ENCODE measurements around the gene PRDX5.

DNA sequence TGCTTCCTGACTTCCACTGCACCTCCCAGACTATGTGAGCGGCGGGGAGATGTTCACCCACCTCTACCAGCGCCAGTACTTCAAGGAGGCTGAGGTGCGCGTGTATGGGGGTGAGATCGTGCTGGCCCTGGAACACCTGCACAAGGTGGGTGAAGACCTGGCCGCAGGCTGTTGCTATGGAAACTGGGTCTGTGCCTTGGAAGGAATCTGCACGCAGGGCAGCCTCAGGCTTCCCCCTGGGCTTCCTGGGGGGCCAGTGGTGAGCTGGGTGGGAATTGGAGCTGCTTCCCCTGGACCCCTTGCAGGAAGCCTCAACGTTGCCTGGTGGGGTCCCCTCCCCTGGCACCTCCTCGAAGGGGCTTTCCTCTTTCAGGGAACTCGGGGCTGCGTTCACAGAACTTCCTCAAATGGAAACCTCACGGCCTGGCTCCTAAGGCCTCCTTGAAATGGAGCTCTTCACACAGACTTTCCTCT is 42.6 kb downstream of the PRDX5 start:
- TF ChIP-seq, protein P1, sequence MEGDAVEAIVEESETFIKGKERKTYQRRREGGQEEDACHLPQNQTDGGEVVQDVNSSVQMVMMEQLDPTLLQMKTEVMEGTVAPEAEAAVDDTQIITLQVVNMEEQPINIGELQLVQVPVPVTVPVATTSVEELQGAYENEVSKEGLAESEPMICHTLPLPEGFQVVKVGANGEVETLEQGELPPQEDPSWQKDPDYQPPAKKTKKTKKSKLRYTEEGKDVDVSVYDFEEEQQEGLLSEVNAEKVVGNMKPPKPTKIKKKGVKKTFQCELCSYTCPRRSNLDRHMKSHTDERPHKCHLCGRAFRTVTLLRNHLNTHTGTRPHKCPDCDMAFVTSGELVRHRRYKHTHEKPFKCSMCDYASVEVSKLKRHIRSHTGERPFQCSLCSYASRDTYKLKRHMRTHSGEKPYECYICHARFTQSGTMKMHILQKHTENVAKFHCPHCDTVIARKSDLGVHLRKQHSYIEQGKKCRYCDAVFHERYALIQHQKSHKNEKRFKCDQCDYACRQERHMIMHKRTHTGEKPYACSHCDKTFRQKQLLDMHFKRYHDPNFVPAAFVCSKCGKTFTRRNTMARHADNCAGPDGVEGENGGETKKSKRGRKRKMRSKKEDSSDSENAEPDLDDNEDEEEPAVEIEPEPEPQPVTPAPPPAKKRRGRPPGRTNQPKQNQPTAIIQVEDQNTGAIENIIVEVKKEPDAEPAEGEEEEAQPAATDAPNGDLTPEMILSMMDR (IDR thresholded peaks at IDR 0.05), result no peak
- TF ChIP-seq ZFX (IDR thresholded peaks at IDR 0.05; ENCODE audit: borderline replicate concordance), result no peak

All from 22Rv1 (cell line).